Renal pelvis (tissue), 4 donors: ENCODE measurements around the gene TBC1D9. TPM values are rescaled to one million over a fixed set of nuclear protein-coding genes. Genes with fewer than 3 reads are reported as not detected.
A peak's percentile ranks its signal among the peaks of the same experiment; 100 is the strongest.

ENCODE experiments used
- DNase-seq: peaks from one replicate; pipeline ENCODE4 v3.0.0-alpha.2; 2013
- polyA plus RNA-seq, 3 donors: library from polyadenylated mRNA; unstranded; fragments of 120-200 nt; gene quantifications; one replicate each; pipeline ENCODE4 v1.2.1, GENCODE V29; 2013; ENCODE audit not compliant: insufficient read length in 3 of 3

TBC1D9 gene
- polyA plus RNA-seq, 3 donors: 54.8 to 62.6 (median 56.3) TPM

DNA sequence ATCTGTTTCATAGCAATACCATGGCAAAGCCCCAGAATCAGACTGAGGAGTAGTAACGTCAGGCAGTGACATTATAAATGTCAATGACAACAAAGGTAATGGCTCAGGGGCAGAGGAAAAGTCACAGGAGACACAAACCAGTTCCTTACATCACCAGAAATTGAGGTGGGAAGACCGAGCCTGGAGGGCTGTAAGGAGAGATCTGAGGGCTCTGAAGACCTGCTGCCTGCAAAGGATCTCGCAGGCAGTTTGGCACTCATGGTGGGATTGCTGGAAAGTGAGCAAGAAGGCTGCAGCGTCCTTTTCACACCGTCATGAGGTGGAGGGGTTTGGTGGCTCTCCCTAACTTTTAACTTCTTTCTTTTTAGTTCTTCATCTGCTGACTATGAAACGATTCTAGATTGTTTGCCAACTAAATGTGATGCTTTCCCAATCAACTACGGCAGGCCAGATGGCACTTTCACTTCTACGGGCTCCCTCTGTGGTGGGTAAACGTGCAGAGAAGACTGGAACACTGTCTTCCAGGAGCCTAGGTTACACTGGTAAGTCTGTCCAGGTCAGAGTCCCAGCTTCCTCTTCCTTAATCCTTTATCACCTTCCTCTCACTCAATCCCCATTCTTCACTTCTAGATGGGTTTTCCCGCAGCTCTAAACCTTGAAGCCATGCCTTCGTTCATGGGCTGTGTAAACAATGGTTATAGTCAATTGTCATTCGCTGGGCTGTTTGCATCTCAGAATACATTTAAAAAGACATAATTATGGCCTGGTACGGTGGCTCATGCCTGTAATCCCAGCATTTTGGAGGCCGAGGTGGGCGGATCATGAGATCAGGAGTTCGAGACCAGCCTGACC, 58.2 kb downstream of the TBC1D9 start:
- DNase-seq: no peak

DNA sequence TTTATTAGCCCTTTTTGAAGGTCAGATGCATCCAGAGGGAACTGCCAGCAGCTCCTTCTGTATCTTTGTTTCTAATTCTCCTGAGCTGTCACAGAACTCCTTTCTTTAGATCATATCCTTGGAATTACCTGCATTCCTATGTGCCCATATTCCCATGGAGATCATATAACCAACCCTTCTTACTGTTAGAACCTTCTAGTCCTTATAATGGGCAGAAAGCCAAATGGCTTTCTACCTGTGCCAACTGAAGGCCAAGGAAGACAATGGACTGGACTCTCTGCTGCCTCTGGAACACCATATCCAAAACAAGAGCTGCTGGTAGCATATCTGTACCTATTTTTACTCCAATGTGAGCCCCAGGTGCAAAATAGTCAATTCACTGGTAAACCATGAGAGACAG, 60.7 kb downstream of the TBC1D9 start:
- DNase-seq: no peak

- DNase-seq: no peak
Observed at GRCh38 chr4:140693562-140693961, 62.6 kb downstream of the TBC1D9 start.

DNA sequence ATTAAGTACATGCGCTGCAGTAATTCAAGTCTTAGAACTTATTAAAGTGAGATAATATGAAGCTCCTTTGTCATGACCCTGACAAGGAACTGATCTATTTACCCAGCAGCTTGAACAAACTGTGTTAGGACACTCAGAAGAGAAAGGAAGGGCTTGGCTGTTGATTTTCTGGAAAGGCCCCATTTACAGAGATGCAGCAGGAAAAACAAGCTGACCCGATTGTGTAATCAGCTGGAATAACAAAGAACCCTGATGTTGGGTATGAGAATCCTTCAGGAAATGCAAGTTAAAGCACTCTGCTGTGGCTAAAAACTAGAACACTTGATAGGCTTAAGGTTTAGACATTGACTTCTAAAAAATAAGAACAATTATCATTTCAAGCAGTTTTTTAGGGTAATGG, 64.8 kb downstream of the TBC1D9 start:
- no peak for DNase-seq

GRCh38 chr4:140690093-140690492, 66.1 kb downstream of the TBC1D9 start:
- no peak for DNase-seq

DNA sequence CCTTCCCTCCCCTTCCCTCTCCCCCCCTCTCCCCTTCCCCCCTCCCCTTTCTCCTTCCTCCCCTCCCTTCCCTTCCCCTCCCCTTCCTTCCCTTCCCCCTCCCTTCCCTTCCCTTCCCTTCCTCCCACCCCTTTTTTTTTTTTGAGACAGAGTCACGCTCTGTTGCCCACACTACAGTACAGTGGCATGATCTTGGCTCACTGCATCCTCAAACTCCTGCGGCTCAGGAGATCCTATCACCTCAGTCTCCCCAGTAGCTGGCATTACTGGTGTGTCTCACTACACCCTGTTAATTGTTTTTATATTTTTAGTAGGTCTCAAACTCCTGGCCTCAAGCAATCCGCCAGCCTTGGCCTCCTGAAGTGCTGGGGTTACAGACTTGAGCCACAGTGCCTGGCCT, 66.6 kb downstream of the TBC1D9 start:
- no peak for DNase-seq

DNA sequence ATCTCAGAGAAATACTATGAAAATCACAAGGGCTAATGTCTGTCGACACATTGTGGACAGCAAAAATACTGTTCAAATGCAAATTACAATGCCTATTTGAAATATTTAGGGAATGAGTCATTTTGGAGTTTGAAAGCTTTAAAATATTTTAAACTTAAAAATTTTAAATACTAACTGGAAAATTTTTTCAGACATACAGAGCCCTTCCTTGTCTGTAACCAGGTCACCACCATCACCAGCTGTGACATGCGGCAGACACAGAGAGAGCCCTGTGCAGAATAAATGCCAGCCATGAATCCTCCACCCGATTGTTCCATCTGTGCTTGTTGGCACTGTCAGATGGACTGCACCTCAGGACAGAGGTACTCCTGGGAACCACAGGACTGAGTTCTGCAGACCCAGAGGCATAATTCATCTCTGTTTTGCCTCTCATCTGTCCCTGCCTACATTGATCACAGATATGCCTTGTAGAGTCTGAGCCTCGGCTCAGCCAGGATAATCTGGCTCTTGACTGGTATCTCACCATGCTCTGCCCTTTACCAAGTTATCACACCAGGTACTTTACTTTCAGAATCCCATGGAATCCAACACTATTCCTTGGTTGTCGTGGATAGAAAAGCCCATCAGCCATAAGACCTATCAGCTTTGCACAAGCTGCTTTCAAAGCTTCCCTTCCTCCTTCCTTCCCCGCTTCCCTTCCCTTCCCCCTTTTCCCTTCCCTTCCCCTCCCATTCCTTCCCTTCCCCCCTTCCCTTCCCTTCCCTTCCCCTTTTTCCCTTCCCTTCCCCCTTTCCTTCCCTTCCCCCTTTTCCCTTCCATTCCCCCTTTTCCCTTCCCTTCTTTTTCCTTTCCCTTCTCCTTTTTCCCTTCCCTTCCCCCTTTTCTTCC, 67.2 kb downstream of the TBC1D9 start:
- DNase-seq: no peak

GRCh38 chr4:140686796-140687195, 69.4 kb downstream of the TBC1D9 start:
- no peak for DNase-seq

GRCh38 chr4:140684314-140684713, 71.9 kb downstream of the TBC1D9 start:
- no peak for DNase-seq

- DNase-seq: no peak
Observed at GRCh38 chr4:140681201-140681600, 75.0 kb downstream of the TBC1D9 start.

DNA sequence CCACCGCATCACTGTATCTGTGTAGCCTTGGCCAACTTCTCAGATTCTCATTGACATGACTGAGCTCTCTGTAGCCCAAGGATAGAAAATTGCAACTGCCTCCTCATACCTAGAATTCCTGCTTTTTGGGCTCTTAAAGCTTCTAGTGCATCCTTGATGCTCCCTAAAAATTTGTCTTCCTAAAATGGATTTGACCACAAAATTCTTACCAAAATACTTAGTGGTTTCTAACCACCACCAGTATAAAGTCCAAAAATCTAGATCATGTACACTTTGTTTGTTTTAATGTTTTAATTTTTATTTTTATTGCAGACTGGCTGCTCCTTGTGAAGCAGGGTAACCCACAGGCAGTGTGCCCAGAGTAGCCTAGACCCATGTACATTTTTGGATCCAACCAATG, 75.5 kb downstream of the TBC1D9 start:
- no peak for DNase-seq

DNA sequence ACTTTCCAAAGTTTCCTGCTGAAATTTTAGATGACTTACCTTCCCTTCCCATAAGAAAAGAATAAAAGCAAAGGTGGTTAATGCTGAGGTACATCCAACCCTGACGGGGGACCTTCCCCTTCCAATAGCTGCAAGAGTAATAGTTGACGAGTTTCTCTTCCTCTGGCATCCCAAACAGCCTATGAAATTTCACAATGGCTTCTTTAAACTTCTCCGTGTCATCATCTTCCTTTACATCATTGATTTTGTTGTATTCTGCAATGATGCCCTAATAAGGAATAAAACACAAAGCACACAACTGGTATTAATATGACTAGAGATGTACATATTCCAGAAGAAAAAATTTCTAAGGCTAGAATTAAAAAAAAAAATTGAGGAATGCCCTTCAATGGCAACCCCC, 76.6 kb downstream of the TBC1D9 start:
- DNase-seq: no peak

DNA sequence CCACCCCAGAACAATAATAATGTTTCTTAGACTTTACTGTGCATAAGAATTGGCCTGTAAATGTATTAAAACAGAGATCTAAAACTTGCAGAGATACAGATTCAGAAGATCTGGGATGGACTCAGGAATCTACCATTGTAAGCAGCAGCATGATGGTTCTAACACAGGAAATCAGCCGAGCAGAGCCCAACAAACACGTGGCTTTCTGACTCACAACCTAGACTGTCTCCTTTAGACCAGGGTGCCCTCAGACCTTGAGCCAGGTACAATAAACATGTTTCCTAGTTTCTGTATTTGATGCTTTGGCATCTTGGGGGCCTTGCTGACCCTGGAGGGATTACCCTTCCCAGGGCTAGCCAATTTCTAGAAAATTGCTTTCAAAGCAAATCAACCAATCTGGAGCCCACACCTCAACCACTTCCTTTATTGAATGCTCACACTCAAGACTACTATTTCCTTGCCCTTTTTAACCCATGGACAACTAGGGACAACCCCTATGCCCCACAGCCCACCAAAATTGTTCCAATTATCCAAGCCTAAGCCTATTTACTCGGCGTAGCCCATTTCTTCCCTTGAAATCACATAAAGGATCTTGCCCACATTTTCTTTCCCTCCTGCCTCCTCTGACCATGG, 80.5 kb downstream of the TBC1D9 start:
- DNase-seq: no peak

GRCh38 chr4:140673729-140674128, 82.5 kb downstream of the TBC1D9 start:
- no peak for DNase-seq

DNA sequence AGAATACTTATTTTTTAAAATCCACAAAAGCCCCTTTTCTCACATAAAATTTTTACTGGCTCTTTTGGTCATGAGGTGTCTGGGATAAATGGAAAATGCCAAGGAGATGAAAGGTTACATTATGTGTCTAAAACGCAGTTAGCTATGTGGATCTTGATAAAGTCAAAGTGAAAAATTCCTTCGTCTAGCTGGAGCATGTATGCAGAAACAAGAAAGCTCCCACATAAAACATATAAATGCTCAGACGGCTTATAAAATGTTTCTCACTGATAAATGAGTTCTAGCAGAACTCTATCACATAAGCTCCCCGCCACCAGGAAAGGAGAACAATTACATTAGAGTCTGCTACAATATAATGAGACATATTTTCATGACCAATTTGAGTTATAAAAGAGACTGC, 83.8 kb downstream of the TBC1D9 start:
- no peak for DNase-seq

GRCh38 chr4:140668111-140668510, 88.1 kb downstream of the TBC1D9 start:
- DNase-seq: no peak

- DNase-seq: no peak
Observed at GRCh38 chr4:140666889-140667614, 89.1 kb downstream of the TBC1D9 start.

- DNase-seq: no peak
Observed at GRCh38 chr4:140662082-140662869, 93.9 kb downstream of the TBC1D9 start.

GRCh38 chr4:140661550-140661949, 94.6 kb downstream of the TBC1D9 start:
- no peak for DNase-seq

DNA sequence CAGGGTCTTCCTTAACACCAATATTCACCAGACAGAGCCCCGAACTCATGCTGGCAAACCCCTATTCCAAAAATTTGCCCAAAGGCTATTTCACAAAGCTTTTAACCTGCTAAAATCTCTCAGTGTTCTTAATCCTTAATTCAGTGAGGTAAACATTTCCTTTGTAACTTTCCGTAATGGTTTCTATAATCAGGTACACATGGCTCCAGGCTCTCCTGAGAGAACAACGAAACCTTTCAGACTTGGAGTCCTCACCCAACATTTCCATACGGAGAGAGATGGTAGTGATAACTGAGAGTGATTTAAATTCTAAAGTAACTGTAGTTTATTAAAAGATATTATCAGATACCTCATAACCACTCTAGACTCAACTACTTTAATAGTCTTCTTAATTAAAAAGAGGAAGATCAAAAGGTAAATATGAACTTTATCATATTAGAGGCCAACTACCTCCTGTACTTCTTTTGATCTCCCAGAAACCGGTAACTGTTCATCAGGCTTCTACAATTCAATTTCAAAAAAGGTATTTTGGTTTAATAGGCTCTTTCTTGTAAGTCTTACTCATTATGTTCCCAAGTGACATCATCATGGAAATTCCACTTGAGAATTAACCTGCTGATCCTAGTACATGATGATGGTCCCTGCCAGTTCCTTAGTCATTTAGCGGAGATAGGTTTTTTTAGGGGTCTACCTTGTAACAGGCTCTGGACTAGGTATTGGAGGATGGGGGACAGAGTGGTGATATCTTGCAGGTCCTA, 96.1 kb downstream of the TBC1D9 start:
- peak; percentile 54 for DNase-seq
